Measurements from ENCODE around the gene PCSK6.

GRCh38 chr15:101498076-101498716 lies 8.7 kb upstream of the PCSK6 start:
- TF ChIP-seq CTCF (IDR thresholded peaks at IDR 0.05) (no peak), POLR2A (IDR thresholded peaks at IDR 0.05) (no peak)

Measured in uterus (tissue), 2 donors.